CD4-positive, alpha-beta T cell treated with Interleukin-4 for 4 hours (primary cell): Measurements from ENCODE around the gene BRF1.
"Not testable (repeated sequence)": the region's sequence is repeated elsewhere in the genome, so short reads cannot be mapped to it uniquely, and the experiment has no call there.

ENCODE experiments used
- DNase-seq: peaks from one replicate; pipeline ENCODE4 v3.0.0-alpha.2; 2020

BRF1 gene

GRCh38 chr14:105315211-105315721, 14.5 kb upstream of the BRF1 start:
- peak; percentile 40 for DNase-seq

- peak; percentile 71 for DNase-seq
Measured at GRCh38 chr14:105314287-105315200, 13.7 kb upstream of the BRF1 start, which contains the start of gene PACS2. Gene PACS2, plus strand, starts transcription at chr14:105314748. Its CDS starts 171 bp downstream, at chr14:105314919.

- peak; percentile 21 for DNase-seq
Measured at GRCh38 chr14:105313381-105314286, 12.8 kb upstream of the BRF1 start.

- no peak for DNase-seq
Measured at GRCh38 chr14:105312973-105313372, 12.2 kb upstream of the BRF1 start.

- no peak for DNase-seq
Measured at GRCh38 chr14:105311838-105312237, 11.0 kb upstream of the BRF1 start.

- DNase-seq: no peak
Measured at GRCh38 chr14:105309371-105309770, 8.6 kb upstream of the BRF1 start.

GRCh38 chr14:105307052-105307727, 6.4 kb upstream of the BRF1 start:
- DNase-seq: no peak

GRCh38 chr14:105305791-105306190, 5.0 kb upstream of the BRF1 start:
- no peak for DNase-seq

- no peak for DNase-seq
Measured at GRCh38 chr14:105305345-105305744, 4.5 kb upstream of the BRF1 start.

GRCh38 chr14:105304565-105304964, 3.8 kb upstream of the BRF1 start:
- no peak for DNase-seq

GRCh38 chr14:105303949-105304348, 3.1 kb upstream of the BRF1 start:
- no peak for DNase-seq

- DNase-seq: not testable (repeated sequence)
Measured at GRCh38 chr14:105301915-105302249, 1.1 kb upstream of the BRF1 start.

GRCh38 chr14:105301103-105301914, 508 bp upstream of the BRF1 start:
- peak; percentile 94 for DNase-seq

GRCh38 chr14:105299654-105300541, 903 bp downstream of the BRF1 start:
- no peak for DNase-seq

GRCh38 chr14:105297311-105297710, 3.5 kb downstream of the BRF1 start:
- DNase-seq: not testable (repeated sequence)

GRCh38 chr14:105294142-105294597, 6.6 kb downstream of the BRF1 start:
- peak; percentile 76 for DNase-seq

GRCh38 chr14:105292826-105293711, 7.7 kb downstream of the BRF1 start:
- no peak for DNase-seq

GRCh38 chr14:105290621-105291346, 10.0 kb downstream of the BRF1 start:
- DNase-seq: no peak

- DNase-seq: not testable (repeated sequence)
Measured at GRCh38 chr14:105288936-105289335, 11.9 kb downstream of the BRF1 start.
